Bronchial epithelial cell (primary cell): ENCODE measurements around the gene KDM2B. TPM values are rescaled to one million over a fixed set of nuclear protein-coding genes. Genes with fewer than 3 reads are reported as not detected.

ENCODE experiments used
- DNase-seq: peaks from one replicate; pipeline ENCODE4 v3.0.0-alpha.2; 2010; ENCODE audit warnings: low read depth
- FAIRE-seq: peaks from 2 replicates; lab custom pipeline; 2011; peaks lifted over from hg19 to GRCh38; lab: Jason Lieb, UNC
- H3K27me3 ChIP-seq: 2 replicates; pipeline ENCODE4 v1.5.1; 2011; ENCODE audit warnings: low read length; ENCODE audit not compliant: control insufficient read depth, insufficient read depth
- H3K36me3 ChIP-seq: 2 replicates; pipeline ENCODE4 v1.5.1; 2011; ENCODE audit warnings: low read length; ENCODE audit not compliant: control insufficient read depth, insufficient read depth
- H3K4me3 ChIP-seq: 2 replicates; pipeline ENCODE4 v1.5.1; 2011; ENCODE audit warnings: mild to moderate bottlenecking, low read depth, low read length, control low read depth
- CTCF ChIP-seq: IDR thresholded peaks from 2 replicates; pipeline ENCODE4 v1.5.1; 2011; ENCODE audit warnings: mild to moderate bottlenecking, moderate library complexity, low read length, control low read depth, inconsistent platforms; ENCODE audit not compliant: insufficient read depth, severe bottlenecking
- total RNA-seq: library from RNA; depleted of rRNA; stranded (reverse); fragments of >200 nt; gene quantifications from 2 replicates; pipeline ENCODE4 v1.2.1, GENCODE V29; 2014

Gene KDM2B
- total RNA-seq, 1 donor from 2014 or later: 14.2 TPM

- DNase-seq (no peak), FAIRE-seq (no peak)
- peaks cover 1% of the 10 kb centered on the region for H3K36me3 ChIP-seq
- no peaks in the 10 kb centered on the region for H3K27me3 ChIP-seq
- H3K4me3 ChIP-seq: no peak overlapping the region
- no peak for TF ChIP-seq CTCF
Measured at GRCh38 chr12:121454921-121455320, 125.9 kb downstream of the KDM2B start.

DNA sequence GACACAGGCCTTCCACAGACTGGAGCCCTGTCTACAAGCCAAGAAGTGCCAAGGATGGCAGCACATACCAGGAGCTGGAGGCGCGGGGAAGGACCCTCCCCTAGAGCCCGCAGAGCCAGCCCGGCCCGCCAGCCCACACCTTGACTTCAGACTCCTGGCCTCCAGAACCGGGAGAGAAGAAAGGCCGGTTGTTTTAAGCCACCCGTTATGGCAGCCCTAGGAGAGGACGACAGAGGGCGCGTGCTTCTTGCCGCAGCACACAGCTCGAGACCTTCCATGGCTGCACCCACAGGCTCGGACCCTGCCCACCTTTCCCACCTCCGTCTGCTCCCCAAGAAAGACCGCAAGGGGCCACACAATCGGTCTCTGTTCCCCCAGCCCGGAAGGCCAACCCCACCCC is 127.2 kb downstream of the KDM2B start:
- no peak overlapping the region for H3K4me3 ChIP-seq
- no peak for FAIRE-seq
- peaks cover 1% of the 10 kb centered on the region for H3K36me3 ChIP-seq
- H3K27me3 ChIP-seq: no peaks in the 10 kb centered on the region
- no peak for DNase-seq
- no peak for TF ChIP-seq CTCF

- no peak for TF ChIP-seq CTCF
- FAIRE-seq (no peak), DNase-seq (no peak)
- no peaks in the 10 kb centered on the region for H3K27me3 ChIP-seq
- H3K4me3 ChIP-seq: no peak overlapping the region
- peaks cover 1% of the 10 kb centered on the region for H3K36me3 ChIP-seq
Measured at GRCh38 chr12:121452985-121453360, 127.8 kb downstream of the KDM2B start.

DNA sequence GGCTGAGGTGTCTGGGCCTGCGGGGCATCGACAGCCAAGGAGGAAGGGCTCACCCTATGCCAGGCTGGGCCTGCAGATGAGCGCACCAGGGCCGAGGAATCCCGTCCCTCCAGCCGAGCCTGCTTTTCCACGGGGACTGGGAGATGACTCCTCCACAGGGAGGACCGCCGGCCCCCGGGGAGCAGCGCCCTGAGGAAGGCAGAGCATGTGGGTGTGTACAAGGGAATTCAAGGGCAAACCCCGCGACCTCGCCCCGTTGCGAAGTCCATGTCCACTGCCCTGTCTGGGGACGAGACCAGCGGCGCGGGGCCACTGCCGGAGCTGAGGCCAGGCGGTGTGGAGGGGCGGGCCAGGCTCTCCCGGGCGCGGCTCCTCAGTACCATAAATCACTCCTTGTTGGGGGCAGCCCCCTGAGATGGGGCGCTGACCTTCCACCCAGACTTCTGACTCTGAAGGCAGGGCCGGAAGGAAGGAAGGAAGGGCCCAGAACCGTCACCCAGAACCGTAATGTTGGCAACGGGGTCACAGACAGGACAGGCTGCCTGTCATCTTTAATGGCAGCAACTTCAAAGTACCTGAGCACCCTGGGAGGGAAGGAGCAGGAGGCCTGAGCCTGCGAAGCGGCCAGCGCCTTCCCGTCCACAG is 128.4 kb downstream of the KDM2B start:
- FAIRE-seq (no peak), DNase-seq (peak; percentile 61)
- no peaks in the 10 kb centered on the region for H3K27me3 ChIP-seq
- TF ChIP-seq CTCF: no peak
- peaks cover 1% of the 10 kb centered on the region for H3K36me3 ChIP-seq
- H3K4me3 ChIP-seq: no peak overlapping the region

DNA sequence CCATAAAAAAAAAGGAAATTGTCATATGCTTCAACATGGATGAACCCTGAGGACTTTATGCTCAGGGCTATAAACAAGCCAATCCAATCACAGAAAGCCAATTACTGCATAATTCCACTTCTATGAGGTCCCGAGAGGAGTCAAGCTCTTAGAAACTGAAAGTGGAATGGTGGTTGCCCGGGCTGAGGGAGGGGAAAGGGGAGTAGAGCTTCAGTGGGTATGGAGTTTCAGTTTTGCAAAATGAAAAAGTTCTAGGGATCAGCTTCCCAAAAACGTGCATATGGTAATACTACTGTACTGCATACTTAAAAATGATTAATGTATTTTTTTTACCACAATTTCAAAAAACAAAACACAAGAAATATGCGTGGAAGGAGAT is 128.9 kb downstream of the KDM2B start:
- peaks cover 1% of the 10 kb centered on the region for H3K36me3 ChIP-seq
- no peak for DNase-seq
- no peak for TF ChIP-seq CTCF
- no peak overlapping the region for H3K4me3 ChIP-seq
- no peaks in the 10 kb centered on the region for H3K27me3 ChIP-seq
- FAIRE-seq: no peak

DNA sequence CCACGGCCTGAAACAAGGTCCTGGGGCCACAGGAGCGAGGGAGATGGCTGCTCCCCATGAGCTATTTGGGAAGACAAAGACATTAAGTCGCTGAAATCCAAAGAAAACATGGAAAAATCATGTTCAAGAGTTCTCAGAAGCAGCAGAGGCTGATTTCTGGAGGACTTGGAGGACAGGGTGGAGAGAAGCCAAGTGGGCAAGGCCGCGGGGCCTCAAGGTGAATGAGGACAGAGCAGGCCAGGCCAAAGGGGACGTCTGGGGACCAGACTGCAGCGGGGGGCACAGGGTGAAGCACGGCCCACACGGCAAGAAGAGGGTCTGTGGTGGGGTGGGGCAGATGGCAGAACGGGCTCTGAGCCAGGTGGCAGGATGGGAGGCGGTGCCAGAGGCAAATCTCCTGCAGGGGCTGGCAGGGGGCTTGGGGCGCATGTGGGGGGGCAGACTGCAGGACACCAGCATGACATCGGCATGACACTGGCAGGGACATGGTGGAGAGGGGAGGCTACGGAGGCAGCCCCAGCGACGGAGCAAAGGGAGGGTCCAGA is 132.0 kb downstream of the KDM2B start:
- DNase-seq (no peak), FAIRE-seq (no peak)
- H3K4me3 ChIP-seq: no peak overlapping the region
- TF ChIP-seq CTCF: no peak
- H3K36me3 ChIP-seq: peaks cover 1% of the 10 kb centered on the region
- no peaks in the 10 kb centered on the region for H3K27me3 ChIP-seq
